HG03196 (cell line): Measurements from ENCODE around the gene MT1E.
"Not testable (repeated sequence)": the region's sequence is repeated elsewhere in the genome, so short reads cannot be mapped to it uniquely, and the experiment has no call there.

Source experiments
- ATAC-seq: cut with Tn5 transposase; IDR thresholded peaks from one replicate; pipeline ENCODE4 v1.9.1; 2021; ENCODE audit not compliant: unreplicated experiment

MT1E gene

GRCh38 chr16:56643080-56643778 lies 17.6 kb downstream of the MT1E start:
- no peak for ATAC-seq

- ATAC-seq: no peak
Observed at GRCh38 chr16:56643833-56644232, 18.3 kb downstream of the MT1E start.

DNA sequence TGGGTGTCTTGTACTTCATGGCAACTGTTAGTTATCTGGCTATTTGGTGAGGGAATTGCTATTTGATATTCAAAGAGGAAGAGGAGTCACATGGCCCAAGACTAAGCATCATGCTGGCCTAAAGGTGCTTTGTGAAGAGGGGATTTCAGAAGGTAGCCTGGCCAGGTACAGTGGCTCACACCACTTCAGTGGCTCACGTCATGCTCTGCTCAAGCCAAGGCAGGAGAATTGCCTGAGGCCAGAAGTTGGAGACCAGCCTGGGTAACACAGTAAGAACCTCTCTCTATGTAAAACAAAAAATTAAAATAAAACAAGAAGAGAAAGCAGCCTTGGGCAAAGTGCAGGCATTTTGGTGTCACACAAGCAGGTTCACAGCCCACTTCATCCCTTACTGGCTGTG lies 19.7 kb downstream of the MT1E start:
- ATAC-seq: no peak

DNA sequence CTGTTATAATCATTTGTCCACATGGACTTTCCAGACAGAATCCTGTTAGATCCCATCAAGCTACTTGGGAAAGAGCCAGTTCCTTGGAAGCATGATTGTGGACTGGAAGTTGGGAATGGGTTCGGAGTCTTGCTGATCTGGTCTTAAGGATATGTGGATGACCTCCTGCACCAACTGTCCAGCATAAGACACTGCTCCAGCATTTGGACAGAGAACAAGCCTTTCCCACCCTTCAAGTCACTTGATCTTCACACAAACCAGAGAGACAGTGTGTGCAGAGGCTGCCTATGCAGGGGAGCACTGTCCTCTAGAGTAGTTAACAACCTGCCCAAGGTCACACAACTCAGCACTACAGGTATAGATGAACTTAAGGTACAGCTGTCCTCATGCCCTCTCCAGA lies 20.3 kb downstream of the MT1E start:
- ATAC-seq: no peak

DNA sequence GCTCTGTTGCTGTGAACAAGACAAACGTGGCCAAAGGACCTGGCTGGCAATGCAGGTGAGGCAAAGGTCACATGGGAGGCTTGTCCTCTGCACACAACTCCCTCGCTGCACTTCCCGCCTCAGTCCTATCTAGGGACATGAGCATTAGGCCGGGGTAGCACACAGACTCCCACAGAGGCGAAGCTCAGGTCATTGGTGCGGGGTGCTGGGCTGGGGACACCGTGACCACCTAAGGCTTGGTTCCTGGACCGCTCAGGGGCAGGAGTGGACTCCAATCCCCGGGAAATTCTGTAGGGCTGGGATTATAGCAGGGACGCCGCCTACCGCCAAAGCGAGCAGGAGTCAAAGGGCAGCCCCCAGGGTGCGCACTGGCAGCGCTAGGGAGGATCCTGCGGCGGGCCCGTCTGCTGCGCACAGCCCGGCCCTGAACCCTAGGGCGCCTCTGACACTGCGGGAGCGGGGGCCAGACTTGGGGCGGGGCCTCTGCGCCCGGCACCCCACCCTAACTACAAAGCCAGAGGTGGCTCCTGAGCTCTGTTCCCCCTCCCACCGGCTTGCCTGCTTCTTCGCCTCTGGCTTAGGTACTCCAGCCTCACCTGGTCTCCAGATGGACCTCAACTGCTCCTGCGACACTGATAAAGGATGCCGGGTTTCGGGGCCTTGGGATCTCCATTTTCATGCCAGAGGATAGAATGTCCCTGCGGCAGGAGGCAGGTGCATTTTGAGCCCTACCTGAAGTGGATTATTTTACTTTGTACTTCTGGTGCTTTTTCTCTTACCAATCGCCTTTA lies 22.3 kb downstream of the MT1E start:
- no peak for ATAC-seq

DNA sequence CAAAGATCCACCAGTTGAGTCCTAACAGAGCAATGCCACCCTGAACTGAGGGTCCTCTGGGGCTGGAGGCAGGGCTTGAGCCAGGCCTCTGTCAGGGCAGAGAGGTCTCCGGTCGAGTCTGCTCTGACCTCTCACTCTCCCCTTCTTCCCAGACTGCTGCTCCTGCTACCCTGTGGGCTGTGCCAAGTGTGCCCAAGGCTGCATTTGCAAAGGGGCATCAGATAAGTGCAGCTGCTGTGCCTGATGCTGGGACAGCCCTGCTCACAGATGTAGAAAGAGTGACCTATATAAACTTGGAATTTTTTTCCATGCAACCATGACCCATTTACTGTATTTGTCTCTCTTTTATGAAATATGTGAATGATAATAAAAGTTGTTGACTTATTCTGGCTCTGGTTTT lies 23.7 kb downstream of the MT1E start:
- ATAC-seq: no peak

- ATAC-seq: no peak
Observed at GRCh38 chr16:56649820-56650219, 24.2 kb downstream of the MT1E start.

GRCh38 chr16:56651586-56651985 lies 26.0 kb downstream of the MT1E start, which contains the start of gene MT1B:
MT1B (plus strand) TSS chr16:56651886; CDS start chr16:56651954, 68 bp downstream.
- no peak for ATAC-seq

DNA sequence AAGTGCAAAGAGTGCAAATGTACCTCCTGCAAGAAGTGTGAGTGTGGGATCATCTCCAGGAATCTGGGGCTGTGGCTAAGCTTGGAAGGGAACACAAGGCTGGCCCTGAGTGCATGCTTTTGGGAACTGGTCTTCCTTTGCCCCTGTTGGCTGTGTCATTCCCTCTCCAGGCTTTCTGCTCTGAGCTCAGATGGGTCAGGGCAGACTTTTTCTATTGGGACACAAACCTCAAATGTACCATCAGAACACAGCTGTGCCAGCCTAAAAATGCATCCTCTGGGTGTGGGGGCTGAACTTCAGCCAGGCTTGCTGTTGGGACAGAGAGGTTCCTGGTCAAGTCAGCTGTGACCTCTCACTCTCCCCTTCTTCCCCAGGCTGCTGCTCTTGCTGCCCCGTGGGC lies 27.0 kb downstream of the MT1E start:
- ATAC-seq: no peak

- no peak for ATAC-seq
Observed at GRCh38 chr16:56653218-56653617, 27.6 kb downstream of the MT1E start.

DNA sequence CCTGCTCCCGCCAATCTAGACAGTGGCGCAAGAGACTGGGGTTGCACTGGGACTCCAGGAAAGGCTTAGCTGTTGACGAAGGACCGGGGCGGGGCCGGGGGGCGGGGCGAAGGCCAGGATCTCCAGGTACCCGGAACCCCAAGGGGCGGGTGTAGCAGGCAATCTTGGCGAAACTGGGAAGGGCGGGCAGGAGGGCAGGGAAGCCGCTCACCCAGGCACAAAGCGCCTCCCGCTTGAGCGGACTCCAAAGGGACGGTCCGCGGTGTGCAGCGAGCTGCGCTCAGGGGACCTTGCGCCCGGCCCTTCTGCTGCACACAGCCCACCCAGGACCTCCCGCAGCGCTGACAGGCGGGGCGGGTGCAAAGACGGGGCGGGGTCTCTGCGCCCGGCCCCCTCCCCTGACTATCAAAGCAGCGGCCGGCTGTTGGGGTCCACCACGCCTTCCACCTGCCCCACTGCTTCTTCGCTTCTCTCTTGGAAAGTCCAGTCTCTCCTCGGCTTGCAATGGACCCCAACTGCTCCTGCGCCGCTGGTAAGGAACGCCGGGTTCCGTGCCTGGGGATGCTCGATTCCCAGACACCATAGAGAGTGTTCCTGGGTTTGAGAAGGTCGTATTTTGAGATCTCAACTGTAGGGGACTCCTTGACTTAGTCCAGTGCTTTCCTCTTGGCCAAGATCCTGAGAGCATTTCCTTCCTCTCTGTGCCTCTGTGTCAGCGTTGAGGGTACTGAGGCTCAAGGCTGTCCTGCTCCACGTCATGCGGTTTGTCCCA lies 32.2 kb downstream of the MT1E start, which contains the start of gene MT1F:
Gene MT1F, plus strand, starts transcription at position 405 of the 772 bp plus-strand sequence. Its CDS starts 100 bp downstream, at position 505.
- ATAC-seq: no peak

DNA sequence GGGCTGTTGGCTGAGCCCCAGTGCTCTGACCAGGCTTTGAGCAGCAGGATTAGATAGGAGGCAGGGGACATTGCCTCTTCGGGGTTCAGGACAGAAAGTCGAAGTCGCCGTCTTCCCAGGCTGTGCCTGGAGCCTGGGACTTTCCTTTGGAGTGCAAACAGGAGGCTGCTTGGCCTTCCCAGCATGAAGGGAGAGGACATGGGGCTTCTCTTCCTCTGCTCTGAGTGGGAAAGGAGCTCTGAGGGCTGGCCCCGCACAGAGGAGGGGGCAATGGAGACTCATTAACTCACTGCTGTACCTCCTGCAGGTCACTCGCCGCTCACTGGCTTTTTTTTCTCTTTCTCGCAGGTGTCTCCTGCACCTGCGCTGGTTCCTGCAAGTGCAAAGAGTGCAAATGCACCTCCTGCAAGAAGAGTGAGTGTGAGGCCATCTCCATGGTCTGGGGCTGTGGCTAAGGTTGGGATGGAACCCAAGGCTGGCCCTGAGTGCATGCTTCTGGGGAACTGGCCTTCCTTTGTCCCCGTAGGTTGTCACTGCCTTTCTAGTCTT lies 32.8 kb downstream of the MT1E start:
- no peak for ATAC-seq

DNA sequence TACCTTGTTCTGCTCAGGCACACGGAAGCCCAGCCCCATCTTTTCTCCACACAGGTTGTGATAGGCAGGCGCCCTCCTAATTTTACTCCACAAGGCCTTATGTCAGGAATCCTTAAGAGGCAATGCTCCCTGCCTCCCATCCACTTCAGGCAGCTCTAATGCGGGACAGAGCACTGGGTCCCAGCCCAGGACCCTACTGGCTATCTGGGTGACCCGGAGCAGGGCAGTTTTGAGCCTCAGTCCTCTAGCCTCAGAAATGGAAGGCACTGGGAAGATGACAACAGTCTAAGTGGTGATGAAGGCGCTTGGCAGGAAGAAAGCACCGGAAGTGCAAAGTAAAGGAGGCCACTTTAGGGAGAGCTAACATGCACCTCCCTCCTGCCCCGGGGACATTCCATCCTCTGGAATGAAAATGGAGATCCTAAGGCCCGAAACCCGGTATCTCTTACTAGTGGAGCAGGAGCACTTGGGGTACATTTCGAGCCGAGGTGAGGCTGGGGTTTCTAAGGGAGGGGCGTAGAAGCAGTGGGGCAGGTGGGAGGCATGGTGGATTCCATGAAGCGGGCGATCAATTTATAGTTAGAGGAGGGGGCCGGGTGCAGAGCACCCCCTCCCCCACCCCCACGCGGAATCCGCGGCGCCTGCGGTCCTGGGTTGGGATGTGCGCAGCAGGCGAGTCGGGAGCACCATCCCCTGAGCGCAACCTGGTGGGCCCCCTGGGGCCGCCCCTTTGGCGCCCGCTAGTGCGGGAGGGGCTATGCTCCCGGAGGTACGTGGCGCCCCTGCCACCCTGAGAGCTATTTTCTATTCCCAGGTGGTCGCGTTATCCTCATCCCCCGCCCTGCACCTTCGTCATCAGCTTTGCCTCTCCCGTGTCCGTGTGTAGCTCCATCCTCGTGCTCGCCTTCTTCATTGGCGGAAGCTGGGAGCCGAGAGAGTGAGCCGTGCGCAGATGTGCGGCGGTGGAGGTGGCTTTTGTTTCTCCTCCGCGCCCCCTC lies 37.1 kb downstream of the MT1E start:
- no peak for ATAC-seq

DNA sequence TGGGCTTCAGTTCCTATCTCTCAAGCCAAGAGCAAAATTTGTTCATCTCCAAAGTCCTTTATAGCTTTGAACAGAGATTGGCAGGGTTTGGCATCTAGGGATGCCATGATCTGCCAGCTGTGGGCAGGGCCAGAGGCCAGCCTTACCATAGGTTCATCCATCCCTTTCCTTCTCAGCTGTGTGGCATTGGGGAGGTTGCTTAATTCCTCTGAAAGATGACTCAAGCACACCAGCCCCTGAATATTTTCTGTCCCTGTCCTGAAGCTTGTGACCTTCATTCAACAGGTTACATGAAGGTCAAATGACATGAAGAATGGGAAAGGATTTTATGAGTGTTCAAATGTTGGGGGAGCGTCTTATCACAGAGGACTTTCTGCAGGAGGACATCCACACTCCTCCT lies 38.9 kb downstream of the MT1E start:
- no peak for ATAC-seq

DNA sequence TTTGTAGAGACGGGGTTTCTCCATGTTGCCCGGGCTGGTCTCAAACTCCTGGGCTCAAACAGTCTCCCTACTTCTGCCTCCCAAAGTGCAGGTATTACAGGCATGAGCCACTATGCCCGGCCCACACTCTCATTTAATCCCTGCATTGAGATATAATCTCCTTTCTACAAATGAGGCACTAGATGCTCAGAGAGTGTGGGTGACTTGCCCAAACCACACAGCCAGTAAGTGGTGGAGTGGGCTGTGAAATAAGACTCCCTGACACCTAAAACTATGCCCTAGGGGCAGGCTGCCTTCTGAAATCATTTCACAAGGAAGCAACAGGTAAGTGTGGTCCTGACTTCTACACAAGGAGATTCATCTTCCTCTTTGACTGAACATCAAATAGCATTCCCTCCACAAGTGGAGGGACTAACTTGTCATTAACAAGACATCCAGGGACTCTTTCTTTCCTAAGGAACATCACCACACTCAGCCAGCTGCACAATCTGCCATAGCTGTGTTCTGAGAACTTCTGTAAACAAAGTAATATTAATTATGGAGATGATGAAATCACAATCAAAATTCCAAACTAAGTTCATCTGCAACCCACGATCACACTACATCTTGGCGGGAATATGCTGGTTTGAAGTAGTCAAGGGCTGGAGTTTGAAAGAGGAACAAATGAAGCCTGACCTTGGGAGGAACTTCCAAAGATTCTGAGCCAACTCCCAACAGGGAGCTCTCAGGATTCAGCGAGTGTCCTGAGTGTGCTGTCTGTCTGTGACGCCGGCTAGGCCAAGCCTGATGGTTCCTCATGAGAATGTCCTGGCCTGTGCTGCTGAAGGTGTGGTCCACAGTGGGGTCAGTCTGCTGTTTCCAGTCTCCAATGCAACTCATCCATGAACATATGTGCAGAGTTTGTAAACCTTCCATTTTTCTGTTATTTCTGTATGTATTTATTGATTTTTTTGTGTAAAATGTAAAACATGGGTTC lies 40.0 kb downstream of the MT1E start:
- not testable (repeated sequence) for ATAC-seq

DNA sequence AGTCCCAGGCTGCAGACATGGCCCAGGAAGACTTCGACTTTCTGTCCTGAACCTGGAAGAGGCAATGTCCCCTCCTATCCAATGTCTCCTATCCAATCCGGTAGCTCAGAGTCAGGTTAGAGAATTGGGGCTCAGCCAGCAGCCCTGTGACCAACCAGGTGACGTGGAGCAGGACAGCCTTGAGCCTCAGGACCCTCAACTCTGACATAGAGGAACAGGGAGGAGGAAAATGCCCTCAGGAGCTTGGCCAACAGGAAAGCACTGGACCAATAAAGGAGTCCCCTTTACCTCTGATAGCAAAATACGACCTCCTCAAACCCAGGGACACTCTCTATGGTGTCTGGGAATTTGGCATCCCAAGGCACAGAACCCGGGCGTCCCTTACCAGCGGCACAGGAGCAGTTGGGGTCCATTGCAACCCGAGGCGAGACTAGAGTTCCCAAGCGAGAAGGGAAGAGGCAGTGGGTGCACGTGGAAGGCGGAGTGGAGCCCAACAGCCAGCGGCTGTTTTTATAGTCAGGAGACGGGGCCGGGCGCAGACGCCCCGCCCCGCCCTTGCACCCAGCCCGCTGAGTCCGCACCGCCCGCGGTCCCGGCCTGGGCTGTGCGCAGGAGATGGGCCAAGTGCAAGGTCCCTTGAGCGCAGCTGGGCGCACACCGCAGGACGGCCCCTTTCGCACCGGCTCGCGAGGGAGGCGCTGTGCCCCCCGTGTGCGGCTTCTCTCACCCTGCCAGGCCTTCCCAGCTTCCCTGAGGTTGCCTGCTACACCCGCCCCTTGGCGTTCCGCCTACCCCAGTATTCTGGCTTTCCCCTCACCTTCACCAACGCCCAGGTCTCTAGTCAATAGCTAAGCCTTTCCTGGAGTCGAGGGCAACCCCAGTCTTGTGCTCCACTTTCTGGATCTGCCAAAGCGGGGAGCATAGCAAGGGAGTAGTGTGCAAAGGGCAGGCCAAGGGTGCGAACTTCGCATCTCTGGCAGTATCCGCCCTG lies 42.3 kb downstream of the MT1E start, which contains the start of gene MT1G:
Gene MT1G, minus strand, starts transcription at position 485 of the 991 bp plus-strand sequence. Its CDS starts 72 bp downstream, at position 413.
- ATAC-seq: no peak

GRCh38 chr16:56669005-56669839 lies 43.6 kb downstream of the MT1E start, which contains the start of gene MT1H:
MT1H (plus strand) TSS chr16:56669814; CDS start chr16:56669885, 71 bp downstream.
- no peak for ATAC-seq
